Thymus (tissue), 11 donors: ENCODE results near the gene BCL6B. TPM values are rescaled to one million over a fixed set of nuclear protein-coding genes. Genes with fewer than 3 reads are reported as not detected.

Source experiments
- DNase-seq, 9 donors: peaks; one replicate each; pipeline ENCODE4 v3.0.0-alpha.2; 2013; ENCODE audit warnings: low spot score in 9 of 9, low read depth in 6 of 9, missing footprints in 1 of 9
- H3K27ac ChIP-seq, 2 donors: one replicate each; pipeline ENCODE4 v1.5.1; 2013; ENCODE audit warnings: control low read depth in 1 of 2, low read depth in 1 of 2, low read length in 1 of 2, mild to moderate bottlenecking in 1 of 2, moderate library complexity in 1 of 2
- H3K27me3 ChIP-seq, 2 donors: one replicate each; pipeline ENCODE4 v1.5.1; 2013; ENCODE audit warnings: low read length in 1 of 2; ENCODE audit not compliant: control insufficient read depth in 2 of 2, insufficient read depth in 1 of 2
- H3K36me3 ChIP-seq, 2 donors: one replicate each; pipeline ENCODE4 v1.5.1; 2013; ENCODE audit warnings: low read length in 1 of 2, mild to moderate bottlenecking in 1 of 2, moderate library complexity in 1 of 2; ENCODE audit not compliant: control insufficient read depth in 2 of 2, insufficient read depth in 2 of 2
- H3K4me1 ChIP-seq, 2 donors: one replicate each; pipeline ENCODE4 v1.5.1; 2013; ENCODE audit warnings: low read length in 2 of 2; ENCODE audit not compliant: control insufficient read depth in 2 of 2, insufficient read depth in 2 of 2
- H3K4me3 ChIP-seq, 2 donors: one replicate each; pipeline ENCODE4 v1.5.1; 2013; ENCODE audit warnings: low read length in 2 of 2, control low read depth in 1 of 2, mild to moderate bottlenecking in 1 of 2
- H3K9me3 ChIP-seq, 2 donors: one replicate each; pipeline ENCODE4 v1.5.1; 2013; ENCODE audit warnings: low read length in 1 of 2, mild to moderate bottlenecking in 1 of 2; ENCODE audit not compliant: control insufficient read depth in 2 of 2, insufficient read depth in 1 of 2
- WGBS: extraction: QIAGEN DNeasy Blood & Tissue Kit; methylation state at CpG from one replicate; pipeline ENCODE4 v1.1.7; 2013; 5-methylcytosine and 5-hydroxymethylcytosine counted together
- polyA plus RNA-seq: library from polyadenylated mRNA; stranded (reverse); fragments of 200-250 nt; gene quantifications from one replicate; pipeline ENCODE4 v1.2.3, GENCODE V29; 2013
- total RNA-seq: library from RNA; stranded (reverse); fragments of 120-200 nt; gene quantifications from one replicate; pipeline ENCODE4 v1.2.4, GENCODE V29; 2013
- donor health status: healthy.

BCL6B gene
- total and polyA plus RNA-seq, 2 donors = 2.4 to 3.4 TPM

DNA sequence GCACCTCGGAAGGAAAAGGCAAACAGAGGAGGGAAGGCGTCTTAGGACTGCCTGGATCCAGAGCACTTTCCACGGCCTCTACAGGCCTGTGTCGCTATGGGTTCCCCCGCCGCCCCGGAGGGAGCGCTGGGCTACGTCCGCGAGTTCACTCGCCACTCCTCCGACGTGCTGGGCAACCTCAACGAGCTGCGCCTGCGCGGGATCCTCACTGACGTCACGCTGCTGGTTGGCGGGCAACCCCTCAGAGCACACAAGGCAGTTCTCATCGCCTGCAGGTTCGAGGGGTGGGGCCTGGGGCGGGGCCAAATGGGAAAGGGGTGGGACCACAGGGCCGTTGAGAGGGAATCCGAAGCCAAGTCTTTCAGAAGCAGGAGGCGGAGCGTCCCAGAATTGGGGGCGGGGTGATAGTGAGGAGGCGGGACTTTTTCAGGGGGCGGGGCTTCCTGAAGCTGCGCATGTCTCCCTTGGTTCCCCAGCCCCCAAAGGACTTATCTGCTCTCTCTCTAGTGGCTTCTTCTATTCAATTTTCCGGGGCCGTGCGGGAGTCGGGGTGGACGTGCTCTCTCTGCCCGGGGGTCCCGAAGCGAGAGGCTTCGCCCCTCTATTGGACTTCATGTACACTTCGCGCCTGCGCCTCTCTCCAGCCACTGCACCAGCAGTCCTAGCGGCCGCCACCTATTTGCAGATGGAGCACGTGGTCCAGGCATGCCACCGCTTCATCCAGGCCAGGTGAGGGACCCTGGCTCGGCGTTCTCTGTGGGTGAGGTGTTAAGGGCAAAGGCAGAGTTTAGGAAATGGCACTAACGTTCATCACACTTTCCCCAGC is 939 bp downstream of the BCL6B start:
- Histone ChIP-seq H3K27ac (no peak overlapping the region), H3K36me3 (no peaks in the 10 kb centered on the region), H3K9me3 (peaks cover 0 to 11% of the 10 kb centered on the region in 2 donors), H3K4me1 (peaks cover 4 to 36% of the 10 kb centered on the region in 2 donors), H3K4me3 (peak overlapping the region in 1 of 2 donors; percentile 14), H3K27me3 (peaks cover 30 to 47% of the 10 kb centered on the region in 2 donors)
- WGBS = 44% methylated on average over 51 of the region's 51 CpGs
- peak in 6 of 9 donors; percentile 66 to 91 (median 82) for DNase-seq

GRCh38 chr17:7024402-7024785 is 1.5 kb downstream of the BCL6B start:
- Histone ChIP-seq H3K27me3 (peaks cover 30 to 47% of the 10 kb centered on the region in 2 donors), H3K36me3 (no peaks in the 10 kb centered on the region), H3K27ac (no peak overlapping the region), H3K9me3 (peaks cover 0 to 11% of the 10 kb centered on the region in 2 donors), H3K4me1 (peaks cover 7 to 37% of the 10 kb centered on the region in 2 donors), H3K4me3 (no peak overlapping the region)
- no peak for DNase-seq
- WGBS = 94% methylated on average over 8 of the region's 8 CpGs

- peaks cover 30 to 42% of the 10 kb centered on the region in 2 donors for H3K27me3 ChIP-seq
- H3K4me3 ChIP-seq = no peak overlapping the region
- 99% methylated on average over 1 of the region's 1 CpG for WGBS
- DNase-seq = no peak
- peaks cover 0 to 11% of the 10 kb centered on the region in 2 donors for H3K9me3 ChIP-seq
- H3K27ac ChIP-seq = no peak overlapping the region
- no peaks in the 10 kb centered on the region for H3K36me3 ChIP-seq
- peaks cover 14 to 43% of the 10 kb centered on the region in 2 donors for H3K4me1 ChIP-seq
Observed at GRCh38 chr17:7025245-7025644, 2.4 kb downstream of the BCL6B start.

- peaks cover 0 to 11% of the 10 kb centered on the region in 2 donors for H3K9me3 ChIP-seq
- WGBS = 95% methylated on average over 29 of the region's 29 CpGs
- DNase-seq = no peak
- no peak overlapping the region for H3K4me3 ChIP-seq
- peaks cover 20 to 30% of the 10 kb centered on the region in 2 donors for H3K27me3 ChIP-seq
- no peaks in the 10 kb centered on the region for H3K36me3 ChIP-seq
- no peak overlapping the region for H3K27ac ChIP-seq
- H3K4me1 ChIP-seq = peaks cover 14 to 43% of the 10 kb centered on the region in 2 donors
Observed at GRCh38 chr17:7026471-7027115, 3.7 kb downstream of the BCL6B start.

DNA sequence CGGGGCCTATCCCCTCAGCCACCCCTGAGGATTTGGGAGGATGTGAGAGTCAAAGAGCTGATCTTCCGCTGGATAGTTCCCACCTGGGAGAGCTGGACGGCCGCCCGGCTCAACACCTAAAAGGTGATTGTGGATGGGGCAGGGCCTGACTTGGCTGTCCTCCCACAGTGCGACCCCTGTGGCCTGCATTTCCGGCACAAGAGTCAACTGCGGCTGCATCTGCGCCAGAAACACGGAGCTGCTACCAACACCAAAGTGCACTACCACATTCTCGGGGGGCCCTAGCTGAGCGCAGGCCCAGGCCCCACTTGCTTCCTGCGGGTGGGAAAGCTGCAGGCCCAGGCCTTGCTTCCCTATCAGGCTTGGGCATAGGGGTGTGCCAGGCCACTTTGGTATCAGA is 4.5 kb downstream of the BCL6B start:
- DNase-seq = no peak
- H3K4me3 ChIP-seq = no peak overlapping the region
- no peaks in the 10 kb centered on the region for H3K36me3 ChIP-seq
- WGBS = 96% methylated on average over 13 of the region's 13 CpGs
- H3K27me3 ChIP-seq = peaks cover 14 to 23% of the 10 kb centered on the region in 2 donors
- H3K9me3 ChIP-seq = peaks cover 0 to 7% of the 10 kb centered on the region in 2 donors
- no peak overlapping the region for H3K27ac ChIP-seq
- H3K4me1 ChIP-seq = peaks cover 10 to 42% of the 10 kb centered on the region in 2 donors

DNA sequence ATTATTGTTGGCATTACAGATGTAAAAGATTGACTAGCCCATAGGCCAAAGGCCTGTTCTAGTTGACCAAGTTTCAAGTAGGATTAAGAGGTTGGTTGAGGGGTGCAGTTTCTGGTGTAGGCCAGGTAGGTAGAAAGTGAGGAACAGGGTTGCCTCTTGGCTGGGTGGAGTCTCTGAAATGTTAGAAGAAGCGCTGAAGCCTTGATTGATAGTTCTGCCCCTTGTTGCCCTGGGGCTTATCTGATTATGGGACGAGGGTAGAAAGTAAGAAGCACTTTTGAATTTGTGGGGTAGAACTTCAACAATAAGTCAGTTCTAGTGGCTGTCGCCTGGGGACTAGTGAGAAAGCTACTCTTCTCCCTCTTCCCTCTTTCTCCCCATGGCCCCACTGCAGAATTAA is 6.2 kb downstream of the BCL6B start:
- Histone ChIP-seq H3K27me3 (peaks cover 0 to 5% of the 10 kb centered on the region in 2 donors), H3K4me1 (peaks cover 10 to 24% of the 10 kb centered on the region in 2 donors), H3K4me3 (no peak overlapping the region), H3K27ac (peak overlapping the region in 1 of 2 donors; percentile 88), H3K9me3 (peaks cover 0 to 4% of the 10 kb centered on the region in 2 donors), H3K36me3 (no peaks in the 10 kb centered on the region)
- WGBS = 92% methylated on average over 3 of the region's 3 CpGs
- DNase-seq = no peak

- Histone ChIP-seq H3K36me3 (no peaks in the 10 kb centered on the region), H3K4me3 (peak overlapping the region; percentile 13 to 27), H3K9me3 (no peaks in the 10 kb centered on the region), H3K4me1 (peaks cover 10 to 23% of the 10 kb centered on the region in 2 donors), H3K27ac (peak overlapping the region; percentile 36 to 88), H3K27me3 (no peaks in the 10 kb centered on the region)
- 28% methylated on average over 8 of the region's 8 CpGs for WGBS
- peak in 4 of 9 donors; percentile 58 to 86 (median 72) for DNase-seq
Observed at GRCh38 chr17:7029659-7030058, 6.8 kb downstream of the BCL6B start.

DNA sequence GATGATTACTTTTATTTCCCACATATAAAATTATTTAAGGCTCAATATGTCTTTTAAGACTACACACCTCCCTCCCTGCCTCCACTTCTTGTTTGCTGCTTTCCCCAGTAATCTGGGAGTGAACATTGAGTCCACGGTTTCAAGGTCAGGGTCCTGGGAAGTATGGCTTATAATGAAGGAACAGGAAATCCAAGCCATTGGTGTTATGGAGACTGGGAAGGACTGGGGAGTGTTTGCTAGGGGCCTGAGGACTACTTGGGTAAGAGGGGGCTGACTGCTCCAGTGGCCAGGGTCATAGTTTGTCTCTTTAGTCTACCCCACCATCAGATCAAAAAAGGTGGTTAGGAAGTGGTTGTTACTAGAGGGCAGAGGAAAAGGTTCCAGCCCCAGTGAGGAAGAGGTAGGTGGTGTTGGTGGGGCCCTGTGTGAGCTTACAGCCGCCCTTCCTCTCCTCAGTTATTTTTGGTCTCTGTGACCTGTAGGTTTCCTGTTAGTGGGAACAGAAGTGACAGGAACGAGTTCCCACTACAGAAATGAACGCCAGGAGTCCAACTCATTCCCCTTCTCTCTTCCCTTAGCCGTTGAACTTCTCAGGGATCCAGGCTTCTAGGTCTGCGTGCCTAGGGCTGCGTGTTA is 12.2 kb downstream of the BCL6B start:
- 8% methylated on average over 7 of the region's 7 CpGs for WGBS
- Histone ChIP-seq H3K27me3 (peaks cover 0 to 6% of the 10 kb centered on the region in 2 donors), H3K36me3 (no peaks in the 10 kb centered on the region), H3K4me3 (peak overlapping the region; percentile 75 to 79), H3K27ac (peak overlapping the region; percentile 92 to 97), H3K4me1 (peaks cover 10 to 28% of the 10 kb centered on the region in 2 donors), H3K9me3 (no peaks in the 10 kb centered on the region)
- no peak for DNase-seq
